Neural progenitor cell (in vitro differentiated cells): Measurements from ENCODE around the gene LHX2.

ENCODE experiments used
- CTCF ChIP-seq: fragments of 200-600 bp; sonication (generic); IDR thresholded peaks from 2 replicates; pipeline ENCODE4 v1.5.1; 2017; ENCODE audit warnings: antibody characterized with exemption, mild to moderate bottlenecking
- EZH2 ChIP-seq: fragments of 200-600 bp; sonication (generic); IDR thresholded peaks from 2 replicates; pipeline ENCODE4 v1.6.1; 2017; ENCODE audit warnings: antibody characterized with exemption, mild to moderate bottlenecking, moderate library complexity

- TF ChIP-seq CTCF (no peak), EZH2 (no peak)
These were observed 67.8 kb downstream of the LHX2 start for GRCh38 chr9:124079176-124079925.
